Measurements from ENCODE around the gene WWOX. TPM values are rescaled to one million over a fixed set of nuclear protein-coding genes. Genes with fewer than 3 reads are reported as not detected.

WWOX gene
- total and polyA plus RNA-seq, 2 donors (not counting 3 experiments of a cell fraction or from before 2014, with no cell fraction given) = 6.2 to 12.5 TPM

GRCh38 chr16:78866521-78866920 lies 767.1 kb downstream of the WWOX start:
- no peak overlapping the region for H3K9ac ChIP-seq (replicated peaks; ENCODE audit: extremely low read depth, insufficient read depth, low read length)
- DNase-seq (ENCODE audit: low read depth, low spot score) (no peak), FAIRE-seq (no peak)
- intact Hi-C loops (cut with micrococcal nuclease) = no loop called here
- CTCF ChIA-PET = no interaction called here
- TF ChIP-seq EZH2 (IDR thresholded peaks at IDR 0.05; ENCODE audit: borderline replicate concordance, low read depth, low read length, severe bottlenecking) (no peak), POLR2AphosphoS5 (IDR thresholded peaks at IDR 0.05; ENCODE audit: insufficient read depth, low read depth, low read length) (no peak), JUN (IDR thresholded peaks at IDR 0.05; ENCODE audit: borderline replicate concordance, insufficient read depth, insufficient read length, low read depth) (no peak), CTCF (IDR thresholded peaks at IDR 0.05; ENCODE audit: extremely low read depth in 1 of 2, insufficient read depth in 1 of 2, low read depth in 1 of 2, low read length in 2 of 2) (no peak), GATA2 (IDR thresholded peaks at IDR 0.05; ENCODE audit: insufficient read depth, insufficient read length, low read depth, low read length) (no peak), POLR2A (IDR thresholded peaks at IDR 0.05; ENCODE audit: low read depth, low read length) (no peak), MAX (IDR thresholded peaks at IDR 0.05; ENCODE audit: insufficient read depth, insufficient read length) (no peak), FOS (IDR thresholded peaks at IDR 0.05; ENCODE audit: borderline replicate concordance, insufficient read depth, low read length) (no peak), MYC (IDR thresholded peaks at IDR 0.05; ENCODE audit: low read depth, low read length) (no peak)
- BruUV-seq (replicated peaks) = no TSS peak
- H3K4me1 ChIP-seq (ENCODE audit: control insufficient read depth, extremely low read depth, insufficient read depth, low read length) = no peaks in the 10 kb centered on the region
- no peaks in the 10 kb centered on the region for H3K27me3 ChIP-seq (ENCODE audit: control insufficient read depth in 2 of 2, insufficient read depth in 2 of 2, low read length in 2 of 2)
- no peak overlapping the region for H2AFZ ChIP-seq (ENCODE audit: low read depth, low read length)
- no peaks in the 10 kb centered on the region for H4K20me1 ChIP-seq (replicated peaks; ENCODE audit: control insufficient read depth, extremely low read depth, insufficient read depth, low read length)
- no peaks in the 10 kb centered on the region for H3K9me1 ChIP-seq (replicated peaks; ENCODE audit: control insufficient read depth, extremely low read depth, insufficient read depth, low read length)
- H3K4me3 ChIP-seq (replicated peaks in 1 of 3; ENCODE audit: insufficient read depth in 1 of 3, low read depth in 1 of 3, low read length in 3 of 3) = no peak overlapping the region
- POLR2A ChIA-PET = no interaction called here
- H3K36me3 ChIP-seq (ENCODE audit: control insufficient read depth in 2 of 2, extremely low read depth in 1 of 2, insufficient read depth in 2 of 2, low read length in 2 of 2) = no peaks in the 10 kb centered on the region
- dilution Hi-C loops (cut with MboI; ENCODE audit: extremely low pct_ligation_motif_present, low sequenced_read_pairs) = no loop called here
- H3K9me3 ChIP-seq (replicated peaks; ENCODE audit: control insufficient read depth, insufficient read depth, low read length) = peaks cover 4% of the 10 kb centered on the region
- H3K79me2 ChIP-seq (ENCODE audit: control insufficient read depth, insufficient read depth, low read length) = no peaks in the 10 kb centered on the region
- no peak overlapping the region for H3K27ac ChIP-seq (ENCODE audit: insufficient read depth, low read depth, low read length)
- no peak overlapping the region for H3K4me2 ChIP-seq (ENCODE audit: insufficient read depth, low read length)
